Aorta (tissue), 5 donors: ENCODE data around the gene DPP6. TPM values are rescaled to one million over a fixed set of nuclear protein-coding genes. Genes with fewer than 3 reads are reported as not detected.

Source experiments
- ATAC-seq: fragments of 200-7000 bp; cut with Tn5 transposase; one replicate; pipeline ENCODE4 v1.9.1; 2022; ENCODE audit warnings: moderate library complexity; ENCODE audit not compliant: low FRiP score
- DNase-seq, 2 donors: peaks; one replicate each; pipeline ENCODE4 v3.0.0-alpha.2; 2020
- H3K27ac ChIP-seq, 2 donors: one replicate each; pipeline ENCODE4 v1.5.1; 2013; ENCODE audit warnings: low read length in 2 of 2, mild to moderate bottlenecking in 2 of 2, moderate library complexity in 2 of 2, control low read depth in 1 of 2, inconsistent platforms in 1 of 2, low read depth in 1 of 2
- H3K27me3 ChIP-seq, 2 donors: one replicate each; pipeline ENCODE4 v1.6.1; 2013; ENCODE audit warnings: control low read depth in 1 of 2, low read length in 1 of 2, mild to moderate bottlenecking in 1 of 2, moderate library complexity in 1 of 2; ENCODE audit not compliant: insufficient read depth in 2 of 2, control insufficient read depth in 1 of 2
- H3K36me3 ChIP-seq, 2 donors: one replicate each; pipeline ENCODE4 v1.6.1; 2013; ENCODE audit warnings: control low read depth in 1 of 2, low read length in 1 of 2, mild to moderate bottlenecking in 1 of 2; ENCODE audit not compliant: insufficient read depth in 2 of 2, control insufficient read depth in 1 of 2
- H3K4me1 ChIP-seq, 2 donors: one replicate each; pipeline ENCODE4 v1.6.1; 2013; ENCODE audit warnings: low read length in 2 of 2, control low read depth in 1 of 2, mild to moderate bottlenecking in 1 of 2, moderate library complexity in 1 of 2; ENCODE audit not compliant: insufficient read depth in 2 of 2, control insufficient read depth in 1 of 2
- H3K4me3 ChIP-seq, 2 donors: one replicate each; pipeline ENCODE4 v1.5.1; 2013; ENCODE audit warnings: low read length in 2 of 2, control low read depth in 1 of 2, mild to moderate bottlenecking in 1 of 2
- H3K9me3 ChIP-seq: one replicate; pipeline ENCODE4 v1.6.1; 2013; ENCODE audit warnings: mild to moderate bottlenecking, low read length; ENCODE audit not compliant: control insufficient read depth
- WGBS, 2 donors: extraction: QIAGEN DNeasy Blood & Tissue Kit; methylation state at CpG; one replicate each; pipeline ENCODE4 v1.1.7; 2013; 5-methylcytosine and 5-hydroxymethylcytosine counted together
- intact Hi-C, 2 donors: fragments of 100-400 bp; cut with DNase I; formaldehyde crosslinking; loops; one replicate each; pipeline versions ENCODE4 v1.14.2 to v1.15.0; 2022
- polyA plus RNA-seq, 2 donors: library from polyadenylated mRNA; stranded (reverse); fragments of 200-250 nt; gene quantifications; one replicate each; pipeline ENCODE4 v1.2.3, GENCODE V29; 2013
- total RNA-seq, 2 donors: library from RNA; stranded (reverse); fragmentation: NEBNext Ultra II Directional; extraction: Animal tissue kit (Norgen Biotek cat#: 25700); gene quantifications; one replicate each; pipeline ENCODE4 v1.2.1, GENCODE V29; 2021
- donor health status: healthy with polysubstance abuse.
- donor health status: Bipolar disorder and iron deficiency.
- donor health status: DM: no; HTN: no; CAD: no.
- donor health status: DM: no; HTN: no; CAD: no.
- donor health status: DM: yes; HTN: yes; CAD: no.

The DPP6 gene
- total and polyA plus RNA-seq, 4 donors, result 0.69 TPM; not detected in 3

- 55 to 61% methylated on average over 5 of the region's 5 CpGs for WGBS, 2 donors
- H3K36me3 ChIP-seq, result no peaks in the 10 kb centered on the region
- intact Hi-C loops, result no loop called here
- ATAC-seq (no peak), DNase-seq (no peak)
- H3K4me1 ChIP-seq, result no peaks in the 10 kb centered on the region
- no peaks in the 10 kb centered on the region for H3K27me3 ChIP-seq
- no peaks in the 10 kb centered on the region for H3K9me3 ChIP-seq
- no peak overlapping the region for H3K4me3 ChIP-seq
- H3K27ac ChIP-seq, result no peak overlapping the region
Observed at GRCh38 chr7:154720016-154720415, 667.8 kb downstream of the DPP6 start.

GRCh38 chr7:154721086-154721485, 668.9 kb downstream of the DPP6 start:
- intact Hi-C loops, result no loop called here
- ATAC-seq (no peak), DNase-seq (no peak)
- H3K27ac ChIP-seq, result no peak overlapping the region
- no peaks in the 10 kb centered on the region for H3K4me1 ChIP-seq
- H3K27me3 ChIP-seq, result no peaks in the 10 kb centered on the region
- 81 to 82% methylated on average over 7 of the region's 7 CpGs for WGBS, 2 donors
- H3K36me3 ChIP-seq, result no peaks in the 10 kb centered on the region
- no peak overlapping the region for H3K4me3 ChIP-seq
- H3K9me3 ChIP-seq, result no peaks in the 10 kb centered on the region

- 74 to 76% methylated on average over 4 of the region's 4 CpGs for WGBS, 2 donors
- H3K36me3 ChIP-seq, result no peaks in the 10 kb centered on the region
- DNase-seq (no peak), ATAC-seq (no peak)
- H3K4me3 ChIP-seq, result no peak overlapping the region
- H3K9me3 ChIP-seq, result peaks cover 2% of the 10 kb centered on the region
- intact Hi-C loops, result no loop called here
- no peak overlapping the region for H3K27ac ChIP-seq
- H3K4me1 ChIP-seq, result no peaks in the 10 kb centered on the region
- no peaks in the 10 kb centered on the region for H3K27me3 ChIP-seq
Observed at GRCh38 chr7:154726368-154726767, 674.2 kb downstream of the DPP6 start.

- intact Hi-C loops, result no loop called here
- Histone ChIP-seq H3K36me3 (no peaks in the 10 kb centered on the region), H3K27ac (no peak overlapping the region), H3K9me3 (peaks cover 3% of the 10 kb centered on the region), H3K4me3 (no peak overlapping the region), H3K4me1 (no peaks in the 10 kb centered on the region), H3K27me3 (no peaks in the 10 kb centered on the region)
- no peak for DNase-seq
- ATAC-seq, result no peak
- WGBS, 2 donors, result 34 to 46% methylated on average over 3 of the region's 3 CpGs
Observed at GRCh38 chr7:154729056-154729455, 676.9 kb downstream of the DPP6 start.

GRCh38 chr7:154735766-154736165, 683.6 kb downstream of the DPP6 start:
- H3K27me3 ChIP-seq, result no peaks in the 10 kb centered on the region
- ATAC-seq, result no peak
- H3K4me3 ChIP-seq, result no peak overlapping the region
- WGBS, 2 donors, result 81 to 86% methylated on average over 3 of the region's 3 CpGs
- H3K9me3 ChIP-seq, result peaks cover 2% of the 10 kb centered on the region
- intact Hi-C loops, result no loop called here
- no peak overlapping the region for H3K27ac ChIP-seq
- DNase-seq, result no peak
- H3K4me1 ChIP-seq, result no peaks in the 10 kb centered on the region
- H3K36me3 ChIP-seq, result no peaks in the 10 kb centered on the region

GRCh38 chr7:154736389-154736788, 684.2 kb downstream of the DPP6 start:
- H3K4me1 ChIP-seq, result no peaks in the 10 kb centered on the region
- ATAC-seq, result no peak
- 47 to 57% methylated on average over 3 of the region's 3 CpGs for WGBS, 2 donors
- H3K27ac ChIP-seq, result no peak overlapping the region
- intact Hi-C loops, result no loop called here
- no peaks in the 10 kb centered on the region for H3K36me3 ChIP-seq
- no peak for DNase-seq
- H3K4me3 ChIP-seq, result no peak overlapping the region
- peaks cover under 1% of the 10 kb centered on the region for H3K9me3 ChIP-seq
- H3K27me3 ChIP-seq, result no peaks in the 10 kb centered on the region

GRCh38 chr7:154738216-154738615, 686.0 kb downstream of the DPP6 start:
- DNase-seq, result no peak
- Histone ChIP-seq H3K4me3 (no peak overlapping the region), H3K9me3 (no peaks in the 10 kb centered on the region), H3K27me3 (no peaks in the 10 kb centered on the region), H3K27ac (no peak overlapping the region), H3K36me3 (no peaks in the 10 kb centered on the region), H3K4me1 (no peaks in the 10 kb centered on the region)
- ATAC-seq, result no peak
- intact Hi-C loops, result no loop called here
- 71 to 79% methylated on average over 5 of the region's 5 CpGs for WGBS, 2 donors

- 69 to 76% methylated on average over 6 of the region's 6 CpGs for WGBS, 2 donors
- Histone ChIP-seq H3K9me3 (no peaks in the 10 kb centered on the region), H3K27me3 (no peaks in the 10 kb centered on the region), H3K36me3 (no peaks in the 10 kb centered on the region), H3K4me3 (no peak overlapping the region), H3K27ac (no peak overlapping the region), H3K4me1 (no peaks in the 10 kb centered on the region)
- DNase-seq, result no peak
- ATAC-seq, result no peak
- intact Hi-C loops, result no loop called here
Observed at GRCh38 chr7:154741131-154741530, 688.9 kb downstream of the DPP6 start.

GRCh38 chr7:154743206-154743605, 691.0 kb downstream of the DPP6 start:
- no peaks in the 10 kb centered on the region for H3K36me3 ChIP-seq
- no peak for ATAC-seq
- DNase-seq, result no peak
- H3K27ac ChIP-seq, result no peak overlapping the region
- no peaks in the 10 kb centered on the region for H3K27me3 ChIP-seq
- WGBS, 2 donors, result 74 to 76% methylated on average over 5 of the region's 5 CpGs
- intact Hi-C loops, result no loop called here
- no peak overlapping the region for H3K4me3 ChIP-seq
- no peaks in the 10 kb centered on the region for H3K4me1 ChIP-seq
- H3K9me3 ChIP-seq, result no peaks in the 10 kb centered on the region
